GM12878 (cell line): ENCODE measurements around the gene C1orf50. TPM values are rescaled to one million over a fixed set of nuclear protein-coding genes. Genes with fewer than 3 reads are reported as not detected.

ENCODE experiments used
- ATAC-seq: fragments of 200-7000 bp; cut with Tn5 transposase; 3 replicates; pipeline ENCODE4 v1.9.1; 2020; ENCODE audit warnings: mild to moderate bottlenecking, moderate library complexity
- BruUV-seq: library from RNA; stranded (reverse); fragments of 400-500 nt; replicated peaks from 2 replicates; lab custom pipeline; 2021; lab: Mats Ljungman, UMichigan
- CTCF ChIA-PET: fragments of 300-600 bp; sonication (Branson Sonifier 250); formaldehyde crosslinking; extraction: SDS; loops from one replicate; lab custom pipeline; 2021; ENCODE audit warnings: inconsistent platforms; lab: Yijun Ruan, JAX
- POLR2A ChIA-PET: fragments of 350-600 bp; formaldehyde crosslinking; extraction: SDS; loops from one replicate; lab custom pipeline; 2021; ENCODE audit warnings: inconsistent platforms; lab: Charles Lee
- RAD21 ChIA-PET: fragments of 300-600 bp; sonication (Branson Sonifier 250); formaldehyde crosslinking; loops from one replicate; lab custom pipeline; 2023; ENCODE audit warnings: antibody characterized with exemption; ENCODE audit not compliant: unreplicated experiment; lab: Charles Lee
- SMC1A ChIA-PET: fragments of 300-600 bp; sonication (Branson Sonifier 250); formaldehyde crosslinking; loops from one replicate; lab custom pipeline; 2023; ENCODE audit not compliant: unreplicated experiment, uncharacterized antibody; lab: Charles Lee
- DNase-seq: peaks from one replicate; pipeline ENCODE4 v3.0.0-alpha.2; 2011; ENCODE audit warnings: low read depth, low spot score
- FAIRE-seq: peaks from 3 replicates; lab custom pipeline; 2011; peaks lifted over from hg19 to GRCh38; lab: Jason Lieb, UNC
- H2AFZ ChIP-seq: 2 replicates; pipeline ENCODE4 v1.6.0; 2011; ENCODE audit warnings: low read depth, low read length, control low read depth; ENCODE audit not compliant: control insufficient read depth
- H3K27ac ChIP-seq: 2 replicates; pipeline ENCODE4 v1.5.1; 2011; ENCODE audit warnings: control low read depth; ENCODE audit not compliant: control insufficient read depth, insufficient read depth
- H3K27me3 ChIP-seq, 2 experiments: replicated peaks in 1 of 2; 2 replicates each; pipeline versions ENCODE4 v1.6.0 to v1.6.1; 2011; ENCODE audit warnings: low read length in 1 of 2; ENCODE audit not compliant: control insufficient read depth in 2 of 2, insufficient read depth in 2 of 2
- H3K36me3 ChIP-seq, 2 experiments: 2 replicates each; pipeline ENCODE4 v1.5.1; 2011; ENCODE audit warnings: low read length in 1 of 2; ENCODE audit not compliant: control insufficient read depth in 2 of 2, insufficient read depth in 2 of 2
- H3K4me1 ChIP-seq: 2 replicates; pipeline ENCODE4 v1.6.1; 2011; ENCODE audit warnings: mild to moderate bottlenecking, low read length, moderate library complexity, mixed read lengths; ENCODE audit not compliant: control insufficient read depth, insufficient read depth
- H3K4me2 ChIP-seq: 2 replicates; pipeline ENCODE4 v1.6.0; 2011; ENCODE audit warnings: control low read depth; ENCODE audit not compliant: control insufficient read depth, insufficient read depth
- H3K4me3 ChIP-seq: fragments of 200-600 bp; sonication (generic); 2 replicates; pipeline ENCODE4 v1.5.1; 2016
- H3K79me2 ChIP-seq: 2 replicates; pipeline ENCODE4 v1.6.0; 2011; ENCODE audit warnings: low read length; ENCODE audit not compliant: control insufficient read depth, insufficient read depth
- H3K9ac ChIP-seq: 2 replicates; pipeline ENCODE4 v1.8.0; 2011; ENCODE audit warnings: low read length, control low read depth, mixed read lengths; ENCODE audit not compliant: control insufficient read depth, insufficient read depth
- H3K9me3 ChIP-seq: replicated peaks from 3 replicates; pipeline ENCODE4 v1.5.1; 2011; ENCODE audit warnings: mild to moderate bottlenecking, low read length; ENCODE audit not compliant: control insufficient read depth, insufficient read depth
- H4K20me1 ChIP-seq: 2 replicates; pipeline ENCODE4 v1.6.0; 2011; ENCODE audit not compliant: control insufficient read depth, insufficient read depth
- BRCA1 ChIP-seq: IDR thresholded peaks from 2 replicates; pipeline ENCODE4 v1.6.1; 2011; ENCODE audit warnings: low read depth, low read length, improper control_type of control experiment
- CTCF ChIP-seq, 3 experiments: IDR thresholded peaks in 2 of 3; conservative IDR thresholded peaks in 1 of 3; 2 replicates each; pipeline ENCODE4 v1.5.1; 2011; ENCODE audit warnings: low read depth in 3 of 3, low read length in 3 of 3, mild to moderate bottlenecking in 3 of 3, control low read depth in 2 of 3, moderate library complexity in 2 of 3, inconsistent platforms in 1 of 3, mixed read lengths in 1 of 3; ENCODE audit not compliant: control insufficient read depth in 2 of 3, insufficient read depth in 1 of 3; ENCODE audit errors: extremely low read depth in 1 of 3
- IKZF1 ChIP-seq: fragments of 450-650 bp; conservative IDR thresholded peaks from 2 replicates; pipeline ENCODE4 v1.6.1; 2017; ENCODE audit warnings: antibody characterized with exemption, mild to moderate bottlenecking
- KLF5 ChIP-seq: fragments of 450-650 bp; IDR thresholded peaks from 2 replicates; pipeline ENCODE4 v1.6.1; 2014; ENCODE audit warnings: mild to moderate bottlenecking; ENCODE audit not compliant: partially characterized antibody
- RAD21 ChIP-seq: IDR thresholded peaks from 2 replicates; pipeline ENCODE4 v1.6.1; 2011; ENCODE audit warnings: mild to moderate bottlenecking, low read depth, low read length, moderate library complexity; ENCODE audit not compliant: insufficient read depth
- RUNX3 ChIP-seq: IDR thresholded peaks from 2 replicates; pipeline ENCODE4 v1.6.1; 2012; ENCODE audit warnings: low read length, inconsistent platforms
- SMC3 ChIP-seq: IDR thresholded peaks from 2 replicates; pipeline ENCODE4 v1.6.1; 2011; ENCODE audit warnings: low read length, improper control_type of control experiment, borderline replicate concordance
- SRF ChIP-seq, 2 experiments: IDR thresholded peaks; 2 replicates each; pipeline ENCODE4 v1.6.1; 2011; ENCODE audit warnings: low read depth in 2 of 2, low read length in 2 of 2, mild to moderate bottlenecking in 1 of 2, moderate library complexity in 1 of 2
- ZNF24 ChIP-seq: fragments of 450-650 bp; IDR thresholded peaks from 2 replicates; pipeline ENCODE4 v1.6.1; 2017; ENCODE audit warnings: antibody characterized with exemption, mild to moderate bottlenecking
- ZNF274 ChIP-seq: IDR thresholded peaks from one replicate; pipeline ENCODE4 v1.8.0; 2011; ENCODE audit not compliant: insufficient read length, insufficient read depth
- ZNF687 ChIP-seq: fragments of 450-650 bp; IDR thresholded peaks from 2 replicates; pipeline ENCODE4 v1.6.1; 2017; ENCODE audit warnings: mild to moderate bottlenecking, moderate library complexity
- WGBS: methylation state at CpG from one replicate; pipeline ENCODE4 v1.1.6; 2016; ENCODE audit warnings: low lambda C conversion rate; ENCODE audit not compliant: insufficient replicate concordance, insufficient coverage; ENCODE audit errors: missing lambda C conversion rate; 5-methylcytosine and 5-hydroxymethylcytosine counted together
- in situ Hi-C: fragments of 300-500 bp; cut with MboI; formaldehyde crosslinking; loops from 9 replicates; pipeline ENCODE4 v1.14.3; 2018; ENCODE audit warnings: mixed read lengths
- intact Hi-C: fragments of 100-400 bp; cut with micrococcal nuclease; formaldehyde crosslinking; loops from one replicate; pipeline ENCODE4 v1.14.2; 2022; ENCODE audit not compliant: unreplicated experiment
- polyA plus RNA-seq, 11 experiments: library from polyadenylated mRNA; depleted of rRNA in 4 of 11; unstranded in 6 of 11; stranded (reverse) in 5 of 11; fragments of >200 nt; fragmentation: Nextera tagmentation in 4 of 11; fragmentation: Illumina TruSeq in 1 of 11; extraction: Ambion mirVana in 4 of 11; extraction: Trizol in 1 of 11; gene quantifications; 1 replicate in 1 of 11; 2 replicates in 10 of 11; pipeline versions ENCODE4 v1.2.1 to v1.2.3, GENCODE V29; 2011 to 2016; ENCODE audit warnings: inconsistent platforms in 2 of 11, missing spikeins in 2 of 11, low read depth in 1 of 11
- total RNA-seq, 4 experiments: library from RNA; depleted of rRNA in 3 of 4; stranded (reverse); fragments of >200 nt in 3 of 4; fragmentation: Illumina TruSeq in 1 of 4; extraction: Trizol in 1 of 4; gene quantifications; 2 replicates each; pipeline versions ENCODE4 v1.2.1 to v1.2.3, GENCODE V29; 2013 to 2021

Gene C1orf50
- total and polyA plus RNA-seq, 10 of the 15 experiments (the other 5 are each of a cell fraction or from before 2014, with no cell fraction given), result 1.2 to 10.7 (median 6.7) TPM

GRCh38 chr1:42737257-42737656 is 29.8 kb upstream of the C1orf50 start:
- no peaks in the 10 kb centered on the region for H3K9me3 ChIP-seq
- ChIA-PET POLR2A (no interaction called here), RAD21 (no interaction called here), CTCF (interaction anchor here (0.9 to 1.0 kb wide), 2 partner anchors 45 to 57 kb away, joined by 3 to 5 read pairs; no protein-coding TSS in a partner anchor), SMC1A (interaction anchor here (0.8 kb wide), 1 partner anchor 30 kb away, joined by 3 read pairs; the partner anchor contains the start of genes C1orf50 and P3H1)
- in situ Hi-C loops, result loop anchor here (10.0 kb wide), 1 partner anchor 142 kb away; no protein-coding TSS in a partner anchor
- no peaks in the 10 kb centered on the region for H3K79me2 ChIP-seq
- FAIRE-seq (no peak), DNase-seq (peak; percentile 25), ATAC-seq (peak; percentile 62)
- no peaks in the 10 kb centered on the region for H3K36me3 ChIP-seq
- H3K4me3 ChIP-seq, result no peak overlapping the region
- no peak overlapping the region; the same call in 1 of the 2 replicates for H3K4me2 ChIP-seq
- H3K4me1 ChIP-seq, result peaks cover 11% of the 10 kb centered on the region
- BruUV-seq, result no TSS peak
- WGBS, result 1% methylated on average over 5 of the region's 5 CpGs
- no peak for TF ChIP-seq KLF5
- no peak for TF ChIP-seq SRF (IDR thresholded peaks at IDR 0.05; ENCODE audit: low read depth in 2 of 2, low read length in 2 of 2)
- TF ChIP-seq CTCF (IDR thresholded peaks at IDR 0.05 in 2 of 3, conservative IDR thresholded peaks at IDR 0.05 in 1 of 3; ENCODE audit: control insufficient read depth in 2 of 3, extremely low read depth in 1 of 3, insufficient read depth in 1 of 3, low read depth in 3 of 3, low read length in 3 of 3), result peak; percentile 7 to 32 (median 15); a peak in 3 of 6 replicates
- TF ChIP-seq RUNX3, result peak; percentile 22; the same call in 1 of the 2 replicates
- 0 out of 2 replicates have a peak, but pooled peaks have one; percentile 22 for TF ChIP-seq RAD21
- TF ChIP-seq ZNF274, result no peak
- TF ChIP-seq BRCA1, result no peak
- peak; percentile 19; the same call in 1 of the 2 replicates for TF ChIP-seq SMC3
- no peak for TF ChIP-seq ZNF687
- TF ChIP-seq ZNF24, result no peak
- TF ChIP-seq IKZF1, result peak; percentile 22
- no peak overlapping the region for H3K9ac ChIP-seq
- no peak overlapping the region for H3K27ac ChIP-seq
- H3K27me3 ChIP-seq, result no peaks in the 10 kb centered on the region
- H4K20me1 ChIP-seq, result no peaks in the 10 kb centered on the region
- intact Hi-C loops, result no loop called here
- no peak overlapping the region; the same call in 1 of the 2 replicates for H2AFZ ChIP-seq
